ENCODE data around the gene USP10. TPM values are rescaled to one million over a fixed set of nuclear protein-coding genes. Genes with fewer than 3 reads are reported as not detected.

The USP10 gene
- total RNA-seq, 1 donor from 2014 or later = 107 TPM

- Mint-ChIP-seq H3K27me3 (ENCODE audit: low read depth, unreplicated experiment) (peaks cover 15% of the 10 kb centered on the region), H3K36me3 (ENCODE audit: low read depth, unreplicated experiment) (no peaks in the 10 kb centered on the region), H3K27ac (ENCODE audit: unreplicated experiment) (no peak overlapping the region), H3K9me3 (ENCODE audit: unreplicated experiment) (no peaks in the 10 kb centered on the region), H3K4me3 (ENCODE audit: unreplicated experiment) (no peak overlapping the region), H3K4me1 (ENCODE audit: low read depth, unreplicated experiment) (no peaks in the 10 kb centered on the region)
- Histone ChIP-seq H3K9ac (ENCODE audit: low read length) (no peak overlapping the region), H3K27me3 (ENCODE audit: insufficient read depth, low read length) (no peaks in the 10 kb centered on the region), H3K27ac (ENCODE audit: low read depth, low read length) (no peak overlapping the region), H3K36me3 (ENCODE audit: insufficient read depth, low read length) (no peaks in the 10 kb centered on the region), H3K4me2 (ENCODE audit: low read length) (no peak overlapping the region), H2AFZ (ENCODE audit: low read depth, low read length) (no peak overlapping the region), H4K20me1 (ENCODE audit: insufficient read depth, low read length) (no peaks in the 10 kb centered on the region), H3K79me2 (ENCODE audit: insufficient read depth, low read length) (no peaks in the 10 kb centered on the region), H3K4me1 (ENCODE audit: insufficient read depth, low read length) (no peaks in the 10 kb centered on the region), H3K4me3 (ENCODE audit: insufficient read depth, low read depth, low read length) (no peak overlapping the region), H3K9me3 (ENCODE audit: insufficient read depth, low read depth, low read length) (no peaks in the 10 kb centered on the region)
- no peak for DNase-seq (ENCODE audit: low read depth)
- FAIRE-seq = no peak
- TF ChIP-seq, protein P1, sequence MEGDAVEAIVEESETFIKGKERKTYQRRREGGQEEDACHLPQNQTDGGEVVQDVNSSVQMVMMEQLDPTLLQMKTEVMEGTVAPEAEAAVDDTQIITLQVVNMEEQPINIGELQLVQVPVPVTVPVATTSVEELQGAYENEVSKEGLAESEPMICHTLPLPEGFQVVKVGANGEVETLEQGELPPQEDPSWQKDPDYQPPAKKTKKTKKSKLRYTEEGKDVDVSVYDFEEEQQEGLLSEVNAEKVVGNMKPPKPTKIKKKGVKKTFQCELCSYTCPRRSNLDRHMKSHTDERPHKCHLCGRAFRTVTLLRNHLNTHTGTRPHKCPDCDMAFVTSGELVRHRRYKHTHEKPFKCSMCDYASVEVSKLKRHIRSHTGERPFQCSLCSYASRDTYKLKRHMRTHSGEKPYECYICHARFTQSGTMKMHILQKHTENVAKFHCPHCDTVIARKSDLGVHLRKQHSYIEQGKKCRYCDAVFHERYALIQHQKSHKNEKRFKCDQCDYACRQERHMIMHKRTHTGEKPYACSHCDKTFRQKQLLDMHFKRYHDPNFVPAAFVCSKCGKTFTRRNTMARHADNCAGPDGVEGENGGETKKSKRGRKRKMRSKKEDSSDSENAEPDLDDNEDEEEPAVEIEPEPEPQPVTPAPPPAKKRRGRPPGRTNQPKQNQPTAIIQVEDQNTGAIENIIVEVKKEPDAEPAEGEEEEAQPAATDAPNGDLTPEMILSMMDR (IDR thresholded peaks at IDR 0.05; ENCODE audit: insufficient read depth, low read depth, low read length) = no peak
- no peak for TF ChIP-seq EZH2 (IDR thresholded peaks at IDR 0.05; ENCODE audit: insufficient read depth, low read length)
These were observed 26.2 kb upstream of the USP10 start for GRCh38 chr16:84673561-84673960.

DNA sequence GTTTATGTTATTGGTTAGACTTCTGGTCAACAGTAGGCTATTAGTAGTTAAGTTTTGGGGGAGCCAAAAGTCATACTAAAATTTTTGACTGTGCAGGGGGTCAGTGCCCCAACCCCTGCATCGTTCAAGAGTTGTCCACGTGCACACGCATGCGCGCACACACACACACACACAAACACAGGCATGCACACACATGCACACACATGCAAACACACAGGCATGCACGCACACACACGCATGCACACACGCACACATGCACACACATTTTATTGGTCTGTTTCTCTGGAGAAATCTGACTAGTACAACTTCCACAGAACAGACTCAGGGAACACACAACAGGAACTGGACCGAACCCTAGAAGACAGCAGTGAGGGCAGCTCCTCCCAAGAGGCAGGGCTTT lies 24.4 kb upstream of the USP10 start:
- no peaks in the 10 kb centered on the region for H4K20me1 ChIP-seq (ENCODE audit: insufficient read depth, low read length)
- no peaks in the 10 kb centered on the region for H3K9me3 ChIP-seq (ENCODE audit: insufficient read depth, low read depth, low read length)
- peaks cover 21% of the 10 kb centered on the region for H3K27me3 Mint-ChIP-seq (ENCODE audit: low read depth, unreplicated experiment)
- no peak overlapping the region for H3K27ac ChIP-seq (ENCODE audit: low read depth, low read length)
- FAIRE-seq (no peak), DNase-seq (ENCODE audit: low read depth) (no peak)
- H3K4me3 ChIP-seq (ENCODE audit: insufficient read depth, low read depth, low read length) = no peak overlapping the region
- no peaks in the 10 kb centered on the region for H3K79me2 ChIP-seq (ENCODE audit: insufficient read depth, low read length)
- H3K4me1 Mint-ChIP-seq (ENCODE audit: low read depth, unreplicated experiment) = no peaks in the 10 kb centered on the region
- no peak overlapping the region for H3K4me2 ChIP-seq (ENCODE audit: low read length)
- no peaks in the 10 kb centered on the region for H3K36me3 ChIP-seq (ENCODE audit: insufficient read depth, low read length)
- H3K4me1 ChIP-seq (ENCODE audit: insufficient read depth, low read length) = no peaks in the 10 kb centered on the region
- TF ChIP-seq, protein P1 (IDR thresholded peaks at IDR 0.05; ENCODE audit: insufficient read depth, low read depth, low read length) = no peak
- no peak for TF ChIP-seq EZH2 (IDR thresholded peaks at IDR 0.05; ENCODE audit: insufficient read depth, low read length)
- H3K36me3 Mint-ChIP-seq (ENCODE audit: low read depth, unreplicated experiment) = no peaks in the 10 kb centered on the region
- no peak overlapping the region for H3K27ac Mint-ChIP-seq (ENCODE audit: unreplicated experiment)
- no peaks in the 10 kb centered on the region for H3K9me3 Mint-ChIP-seq (ENCODE audit: unreplicated experiment)
- no peak overlapping the region for H3K4me3 Mint-ChIP-seq (ENCODE audit: unreplicated experiment)
- H3K27me3 ChIP-seq (ENCODE audit: insufficient read depth, low read length) = no peaks in the 10 kb centered on the region
- no peak overlapping the region for H3K9ac ChIP-seq (ENCODE audit: low read length)
- H2AFZ ChIP-seq (ENCODE audit: low read depth, low read length) = no peak overlapping the region

DNA sequence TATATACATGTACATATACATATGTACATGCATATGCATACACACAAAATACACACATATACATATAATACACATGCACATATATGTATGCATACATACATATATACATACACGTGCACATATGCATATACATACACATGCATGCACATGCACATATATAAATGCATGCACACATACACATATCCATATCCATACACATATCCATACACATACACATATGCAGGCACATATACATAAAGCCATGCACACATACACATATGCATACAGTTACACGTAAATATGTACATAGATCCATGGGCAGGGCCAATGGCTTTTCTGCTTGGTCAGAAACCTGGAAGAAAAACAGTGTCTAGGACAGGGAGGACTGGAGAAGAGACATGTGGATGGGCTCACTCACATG lies 23.9 kb upstream of the USP10 start:
- Histone ChIP-seq H3K27me3 (ENCODE audit: insufficient read depth, low read length) (no peaks in the 10 kb centered on the region), H2AFZ (ENCODE audit: low read depth, low read length) (no peak overlapping the region), H3K9me3 (ENCODE audit: insufficient read depth, low read depth, low read length) (no peaks in the 10 kb centered on the region), H3K4me1 (ENCODE audit: insufficient read depth, low read length) (no peaks in the 10 kb centered on the region), H3K27ac (ENCODE audit: low read depth, low read length) (no peak overlapping the region), H3K4me2 (ENCODE audit: low read length) (no peak overlapping the region), H3K36me3 (ENCODE audit: insufficient read depth, low read length) (no peaks in the 10 kb centered on the region), H4K20me1 (ENCODE audit: insufficient read depth, low read length) (no peaks in the 10 kb centered on the region), H3K79me2 (ENCODE audit: insufficient read depth, low read length) (no peaks in the 10 kb centered on the region), H3K4me3 (ENCODE audit: insufficient read depth, low read depth, low read length) (no peak overlapping the region), H3K9ac (ENCODE audit: low read length) (no peak overlapping the region)
- no peak overlapping the region for H3K27ac Mint-ChIP-seq (ENCODE audit: unreplicated experiment)
- H3K27me3 Mint-ChIP-seq (ENCODE audit: low read depth, unreplicated experiment) = peaks cover 21% of the 10 kb centered on the region
- no peaks in the 10 kb centered on the region for H3K9me3 Mint-ChIP-seq (ENCODE audit: unreplicated experiment)
- no peak overlapping the region for H3K4me3 Mint-ChIP-seq (ENCODE audit: unreplicated experiment)
- FAIRE-seq (no peak), DNase-seq (ENCODE audit: low read depth) (no peak)
- TF ChIP-seq, protein P1 (IDR thresholded peaks at IDR 0.05; ENCODE audit: insufficient read depth, low read depth, low read length) = no peak
- no peak for TF ChIP-seq EZH2 (IDR thresholded peaks at IDR 0.05; ENCODE audit: insufficient read depth, low read length)
- no peaks in the 10 kb centered on the region for H3K36me3 Mint-ChIP-seq (ENCODE audit: low read depth, unreplicated experiment)
- no peaks in the 10 kb centered on the region for H3K4me1 Mint-ChIP-seq (ENCODE audit: low read depth, unreplicated experiment)
